HG03103 (cell line): ENCODE measurements around the gene HOXA10.

Experiments
- ATAC-seq: cut with Tn5 transposase; IDR thresholded peaks from one replicate; pipeline ENCODE4 v1.9.1; 2021; ENCODE audit warnings: low read depth; ENCODE audit not compliant: unreplicated experiment

HOXA10 gene

GRCh38 chr7:27191833-27192545, 17.9 kb upstream of the HOXA10 start:
- ATAC-seq = no peak

DNA sequence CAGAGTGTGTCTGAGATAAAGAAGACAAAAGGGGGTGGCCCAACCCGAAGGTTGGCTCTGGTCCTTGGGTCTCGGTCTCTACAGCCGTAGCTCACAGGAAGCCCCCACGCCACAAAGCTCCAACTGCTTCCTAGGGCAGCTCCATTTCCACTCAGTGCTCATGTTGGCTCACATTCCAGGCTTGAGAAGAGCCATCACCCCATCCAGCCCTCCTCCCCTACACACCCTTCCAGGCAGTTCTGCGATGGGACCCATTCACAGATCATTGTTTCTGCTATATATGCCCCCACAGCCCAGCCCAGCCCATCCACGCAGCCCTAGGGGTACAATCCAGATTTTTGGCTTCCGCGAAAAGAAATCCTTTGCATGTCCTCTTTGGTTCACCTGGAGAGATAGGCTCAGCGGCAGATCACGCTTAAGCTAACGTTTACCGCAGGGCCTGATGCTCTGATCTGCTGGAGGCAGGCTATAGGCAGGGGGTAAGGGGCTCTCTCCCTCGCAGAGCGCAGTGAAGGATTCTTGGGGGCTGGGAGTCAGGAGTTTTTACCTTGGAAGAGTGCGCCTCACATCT, 17.1 kb upstream of the HOXA10 start:
- ATAC-seq = no peak

DNA sequence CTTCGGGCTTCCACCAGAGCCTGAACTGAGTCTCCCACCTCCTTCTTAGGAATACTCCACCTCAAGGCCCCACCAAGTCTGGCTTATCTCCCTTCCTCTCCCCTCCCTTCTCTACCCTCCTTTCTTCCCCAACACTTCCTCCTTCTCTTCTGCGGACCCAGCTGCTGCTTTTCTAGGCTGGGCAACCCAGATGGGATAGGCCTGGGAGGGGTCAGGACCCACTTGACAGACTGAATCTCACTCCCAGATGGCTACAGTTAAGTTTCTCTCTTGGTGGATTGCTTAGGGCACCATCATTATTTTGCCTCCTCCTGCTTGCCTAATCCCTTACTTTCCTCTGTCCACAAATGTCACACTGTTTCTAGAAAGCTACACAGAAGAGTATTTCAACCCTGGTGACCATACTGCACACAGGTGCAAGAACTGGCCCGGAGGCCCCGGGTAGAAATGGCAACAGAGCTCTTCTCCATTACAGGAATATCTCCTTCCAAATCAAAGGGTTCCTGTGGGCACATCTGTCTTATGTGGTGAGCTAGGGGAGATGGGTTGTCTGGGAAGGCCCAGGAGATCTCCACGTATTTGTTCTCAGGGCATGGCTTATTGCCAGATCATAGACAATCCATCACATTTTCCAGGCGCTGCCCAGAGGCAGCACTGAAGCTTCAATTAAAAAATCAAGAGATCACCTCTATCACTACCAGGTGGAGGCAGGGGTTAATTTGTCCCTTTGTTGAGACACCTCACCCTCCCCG, 16.1 kb upstream of the HOXA10 start:
- ATAC-seq = no peak

GRCh38 chr7:27189295-27189996, 15.3 kb upstream of the HOXA10 start:
- no peak for ATAC-seq

GRCh38 chr7:27188386-27189294, 14.5 kb upstream of the HOXA10 start:
- no peak for ATAC-seq

DNA sequence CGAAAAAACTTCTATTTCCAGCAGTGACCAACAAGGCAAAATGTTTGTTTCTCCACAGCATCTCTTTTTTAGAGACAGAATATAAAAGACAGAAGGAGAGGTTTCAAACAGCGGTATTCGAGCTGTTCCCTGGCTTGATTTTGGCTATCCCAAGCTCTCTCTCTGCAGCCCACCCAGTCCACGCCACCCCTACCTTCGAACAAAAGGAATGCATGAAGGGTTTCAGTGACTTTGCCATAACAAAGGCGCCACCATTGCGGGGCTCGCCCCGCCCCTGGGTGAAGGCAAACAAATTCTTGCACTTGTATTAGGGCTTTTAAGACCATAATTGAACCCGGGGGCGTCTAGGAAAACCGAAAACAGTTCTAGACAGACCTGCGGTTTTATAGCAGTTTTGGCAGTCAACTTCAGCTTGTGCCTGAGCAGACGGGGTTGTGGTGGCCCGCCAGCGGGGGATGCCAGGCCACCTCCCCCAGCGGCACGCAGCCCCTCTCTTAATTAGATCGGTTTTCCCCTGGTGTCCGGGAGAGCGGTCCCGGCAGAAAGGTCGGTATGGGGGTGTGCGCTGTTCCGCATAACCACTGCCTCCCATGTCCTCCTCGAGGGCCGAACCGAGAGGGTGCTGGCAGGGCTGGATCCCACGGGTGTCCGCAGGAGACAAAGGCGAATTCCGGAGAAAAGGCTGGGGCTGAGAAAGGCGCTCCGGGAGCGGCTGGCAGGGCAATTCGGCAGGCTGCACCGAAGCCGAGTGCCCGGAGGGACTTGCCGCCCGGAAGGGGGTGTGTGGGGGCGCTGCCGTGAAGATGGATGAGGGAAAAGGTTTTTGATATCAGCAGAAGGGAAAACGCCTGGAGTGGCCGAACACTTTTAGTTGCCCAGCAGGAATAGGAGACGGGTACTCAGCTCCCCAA, 13.6 kb upstream of the HOXA10 start:
- no peak for ATAC-seq

DNA sequence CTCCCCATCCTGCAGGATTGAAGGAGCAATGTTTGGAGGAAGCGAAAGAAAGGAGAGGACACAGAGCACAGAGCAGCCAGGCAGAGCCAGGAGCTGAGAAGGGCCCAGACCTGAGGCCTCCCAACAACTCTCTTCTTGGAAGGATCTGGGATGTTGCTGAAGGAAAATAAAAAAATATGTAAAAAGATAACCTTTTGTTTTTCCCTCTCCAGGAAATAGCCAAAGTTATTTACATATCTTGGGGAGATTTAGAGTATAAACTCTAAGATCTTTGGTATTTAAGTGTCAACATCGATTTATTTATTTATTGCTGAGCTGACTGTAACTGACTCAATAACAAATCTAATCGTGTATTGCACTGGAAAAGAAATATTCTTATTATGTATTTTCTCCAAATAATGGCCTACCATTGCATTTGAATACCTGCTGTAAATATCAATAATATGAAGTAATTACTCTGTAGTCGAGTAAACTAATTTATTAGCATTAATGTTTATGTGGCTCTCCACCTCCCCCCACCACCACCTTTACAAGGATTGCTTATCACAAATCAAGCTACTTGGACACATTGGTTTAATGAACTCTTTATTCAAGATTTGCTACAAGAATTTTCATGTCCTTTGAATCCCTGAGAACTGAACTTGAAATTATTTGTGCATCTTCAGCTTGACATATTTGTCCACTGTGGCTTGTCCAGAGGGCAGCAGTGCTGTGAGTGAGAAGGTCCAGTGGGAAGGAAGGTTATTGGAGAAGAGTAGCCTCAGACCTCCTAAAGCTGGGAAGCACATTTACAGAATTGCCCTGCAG, 12.8 kb upstream of the HOXA10 start:
- ATAC-seq = no peak

DNA sequence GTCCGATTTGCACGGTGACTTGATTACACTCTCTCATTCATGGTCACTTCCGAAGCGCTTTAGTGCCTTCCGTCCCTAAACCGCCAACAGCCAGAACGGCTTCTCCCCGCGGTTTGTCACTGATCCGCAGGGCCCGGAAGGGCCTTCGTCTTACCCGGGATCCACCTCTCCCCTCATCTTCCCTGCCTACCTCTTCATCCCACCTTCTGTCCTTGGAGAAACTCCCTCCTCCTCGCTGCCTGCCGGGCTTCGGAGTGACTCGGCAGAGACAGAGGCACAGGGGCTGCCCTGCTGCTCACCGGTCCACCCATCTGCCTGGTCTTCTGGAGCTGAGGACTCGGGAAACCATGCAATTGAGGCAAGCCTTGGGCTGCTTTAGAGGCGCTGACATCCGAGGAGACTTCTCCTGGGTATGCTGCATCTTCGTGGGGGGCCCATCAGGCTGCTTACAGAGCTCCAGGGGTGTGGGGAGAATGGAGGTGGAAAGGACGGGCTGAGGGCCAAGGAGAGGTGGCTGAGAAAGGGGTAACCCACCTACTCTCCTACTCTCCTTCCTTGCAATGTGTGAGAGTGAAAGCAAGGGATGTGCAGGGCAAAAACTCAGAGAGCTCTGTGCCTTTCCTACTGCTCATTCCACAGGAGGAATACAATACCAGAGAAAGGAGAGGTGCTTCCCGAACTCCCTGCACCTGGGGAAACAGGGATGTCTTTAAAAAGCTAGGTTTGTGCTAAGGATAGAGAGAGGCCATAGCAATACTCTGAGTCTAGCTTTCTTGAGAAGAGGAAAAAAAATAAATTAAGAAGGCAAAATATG, 11.9 kb upstream of the HOXA10 start:
- ATAC-seq = no peak

GRCh38 chr7:27185013-27185853, 11.1 kb upstream of the HOXA10 start, which contains the start of gene HOXA11:
TSS of gene HOXA11 (minus strand) at chr7:27185232. CDS start at chr7:27185144, 88 bp downstream.
- no peak for ATAC-seq

DNA sequence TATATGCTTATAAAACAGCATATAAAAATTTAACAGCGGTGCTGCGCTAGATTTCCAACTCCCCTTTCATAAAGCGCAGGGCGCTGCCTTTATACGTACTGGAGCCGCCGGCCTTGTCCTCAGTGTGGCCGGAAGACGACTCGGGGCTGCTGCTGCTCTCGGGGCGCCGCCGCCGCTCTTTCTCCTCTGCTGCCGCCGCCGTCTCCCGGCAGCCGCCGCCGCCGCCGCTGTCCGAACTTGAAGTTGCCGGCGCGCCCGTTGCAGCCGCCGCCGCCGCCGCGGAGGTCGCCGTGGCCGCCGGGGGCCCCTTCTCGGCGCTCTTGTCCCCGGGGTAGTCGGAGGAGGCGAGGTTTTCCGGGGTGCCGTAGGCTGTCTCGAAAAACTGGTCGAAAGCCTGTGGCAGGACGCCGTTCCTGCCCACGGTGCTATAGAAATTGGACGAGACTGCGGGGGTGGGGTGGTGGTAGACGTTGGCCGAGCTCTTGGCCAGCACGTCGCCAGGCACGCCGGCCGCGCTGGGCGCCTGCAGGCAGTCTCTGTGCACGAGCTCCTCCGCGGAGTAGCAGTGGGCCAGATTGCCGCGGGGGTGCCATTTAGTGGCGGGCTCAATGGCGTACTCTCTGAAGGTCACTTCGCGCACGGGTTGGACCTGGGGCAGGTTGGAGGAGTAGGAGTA, 10.4 kb upstream of the HOXA10 start:
- no peak for ATAC-seq

GRCh38 chr7:27183682-27184336, 9.7 kb upstream of the HOXA10 start:
- ATAC-seq = no peak

DNA sequence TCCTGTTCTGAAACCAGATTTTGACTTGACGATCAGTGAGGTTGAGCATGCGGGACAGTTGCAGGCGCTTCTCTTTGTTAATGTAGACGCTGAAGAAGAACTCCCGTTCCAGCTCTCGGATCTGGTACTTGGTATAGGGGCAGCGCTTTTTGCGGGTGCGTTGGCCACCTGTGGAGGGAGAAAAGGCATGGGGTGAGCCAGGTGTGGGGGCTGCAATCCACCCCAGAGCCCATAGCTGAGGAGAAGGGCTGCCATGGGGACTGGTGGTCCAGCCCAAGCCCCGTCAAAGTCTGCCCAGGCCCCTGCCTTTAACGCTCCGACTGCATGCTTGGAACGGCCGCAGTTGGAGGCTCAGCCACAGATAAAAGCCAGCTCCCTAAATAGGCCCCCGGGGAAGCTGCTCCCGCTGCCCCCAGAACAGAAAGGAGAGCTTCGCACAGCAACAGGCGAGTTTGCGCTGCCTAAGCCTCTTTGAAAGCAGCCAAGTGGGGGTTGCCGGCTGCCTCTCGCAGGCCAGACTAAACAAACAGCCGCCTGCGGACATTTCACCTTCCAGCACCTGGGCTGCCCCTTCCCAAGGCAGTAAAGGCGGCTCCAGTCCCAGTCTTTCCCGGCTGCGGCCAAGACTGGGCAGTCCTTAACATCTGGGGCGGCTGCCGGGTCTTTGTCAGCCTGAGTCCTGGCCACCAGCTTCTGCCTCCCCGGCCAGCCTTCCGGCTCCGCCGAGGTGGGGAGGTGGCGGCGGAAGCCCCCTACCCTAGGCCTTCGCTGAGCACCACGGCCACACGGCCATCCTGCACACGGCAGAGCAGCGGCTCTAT, 9.0 kb upstream of the HOXA10 start:
- ATAC-seq = no peak

DNA sequence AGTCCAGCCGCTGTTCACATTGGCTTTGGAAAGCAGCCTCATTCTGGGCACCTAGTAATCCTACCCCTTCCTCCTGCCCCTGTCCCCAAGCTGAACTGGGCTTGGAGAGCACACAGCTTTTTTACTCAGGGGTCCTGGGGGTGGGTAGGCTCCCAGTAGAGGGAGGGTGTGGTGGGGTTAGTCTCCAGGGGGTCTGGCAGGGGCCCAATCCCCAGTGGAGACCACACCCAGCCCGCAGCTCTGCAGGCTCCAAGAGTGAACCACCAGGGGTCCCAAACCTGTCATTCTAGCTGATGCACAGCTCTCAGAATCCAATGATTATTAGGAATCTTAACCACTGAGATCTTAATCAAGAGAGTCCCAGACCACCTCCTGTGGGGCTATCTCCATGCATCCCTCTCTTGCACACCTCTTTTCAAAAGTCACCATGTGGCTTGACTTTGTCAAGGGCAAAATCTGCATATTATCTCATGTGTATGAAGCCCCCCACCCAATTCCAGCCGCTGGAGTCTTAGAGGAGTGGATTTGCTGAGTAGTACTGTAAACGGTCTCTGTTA, 8.2 kb upstream of the HOXA10 start:
- ATAC-seq = no peak

- no peak for ATAC-seq
Measured at GRCh38 chr7:27181795-27182275, 7.7 kb upstream of the HOXA10 start.
